Keratinocyte (primary cell): ENCODE data around the gene KIF16B.

Experiments
- EZH2 ChIP-seq: IDR thresholded peaks from one replicate; pipeline ENCODE4 v1.6.1; 2012; ENCODE audit warnings: inconsistent platforms, mild to moderate bottlenecking, low read length, moderate library complexity
- TF ChIP-seq, protein P1 (sequence below), 3 experiments: IDR thresholded peaks in 1 of 3; conservative IDR thresholded peaks in 1 of 3; optimal IDR thresholded peaks in 1 of 3; 2 replicates in 2 of 3; 3 replicates in 1 of 3; pipeline versions ENCODE3 to v1.5.1; 2011; ENCODE audit warnings: low read length in 3 of 3, mild to moderate bottlenecking in 3 of 3, moderate library complexity in 2 of 3, control low read depth in 1 of 3, inconsistent platforms in 1 of 3; ENCODE audit not compliant: insufficient read depth in 2 of 3; ENCODE audit errors: extremely low read depth in 1 of 3

DNA sequence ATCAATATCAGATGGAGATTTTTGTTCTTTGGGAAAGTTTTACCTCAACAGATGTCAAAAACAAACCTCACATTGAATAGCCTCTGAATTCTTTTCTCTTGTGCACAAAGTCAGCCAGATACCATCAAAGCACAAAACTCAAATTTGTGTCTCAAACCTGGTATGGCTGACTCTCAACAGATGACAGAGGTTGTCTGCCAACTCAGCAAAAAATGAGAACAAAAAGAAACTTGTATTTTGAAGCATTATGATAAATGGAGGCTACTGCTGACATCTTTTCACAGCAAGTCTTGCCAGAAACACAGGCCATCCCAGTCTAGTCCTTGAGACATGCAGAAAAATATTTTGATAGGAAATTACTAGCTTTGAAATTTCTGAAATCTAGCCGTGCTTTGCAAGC is 79.8 kb downstream of the KIF16B start:
- TF ChIP-seq, protein P1, sequence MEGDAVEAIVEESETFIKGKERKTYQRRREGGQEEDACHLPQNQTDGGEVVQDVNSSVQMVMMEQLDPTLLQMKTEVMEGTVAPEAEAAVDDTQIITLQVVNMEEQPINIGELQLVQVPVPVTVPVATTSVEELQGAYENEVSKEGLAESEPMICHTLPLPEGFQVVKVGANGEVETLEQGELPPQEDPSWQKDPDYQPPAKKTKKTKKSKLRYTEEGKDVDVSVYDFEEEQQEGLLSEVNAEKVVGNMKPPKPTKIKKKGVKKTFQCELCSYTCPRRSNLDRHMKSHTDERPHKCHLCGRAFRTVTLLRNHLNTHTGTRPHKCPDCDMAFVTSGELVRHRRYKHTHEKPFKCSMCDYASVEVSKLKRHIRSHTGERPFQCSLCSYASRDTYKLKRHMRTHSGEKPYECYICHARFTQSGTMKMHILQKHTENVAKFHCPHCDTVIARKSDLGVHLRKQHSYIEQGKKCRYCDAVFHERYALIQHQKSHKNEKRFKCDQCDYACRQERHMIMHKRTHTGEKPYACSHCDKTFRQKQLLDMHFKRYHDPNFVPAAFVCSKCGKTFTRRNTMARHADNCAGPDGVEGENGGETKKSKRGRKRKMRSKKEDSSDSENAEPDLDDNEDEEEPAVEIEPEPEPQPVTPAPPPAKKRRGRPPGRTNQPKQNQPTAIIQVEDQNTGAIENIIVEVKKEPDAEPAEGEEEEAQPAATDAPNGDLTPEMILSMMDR (optimal IDR thresholded peaks at IDR 0.05 in 1 of 3, IDR thresholded peaks at IDR 0.05 in 1 of 3, conservative IDR thresholded peaks at IDR 0.05 in 1 of 3; ENCODE audit: extremely low read depth in 1 of 3, insufficient read depth in 2 of 3, low read length in 3 of 3): no peak
- TF ChIP-seq EZH2: no peak
